Measurements from ENCODE around the gene KCNC2. TPM values are rescaled to one million over a fixed set of nuclear protein-coding genes. Genes with fewer than 3 reads are reported as not detected.
A peak's percentile ranks its signal among the peaks of the same experiment; 100 is the strongest.

The KCNC2 gene
- total RNA-seq = 1 to 10 TPM in 1 of 3 donors, under 1 TPM in 1, not detected in 1; 0.29 to 1.3 TPM

DNA sequence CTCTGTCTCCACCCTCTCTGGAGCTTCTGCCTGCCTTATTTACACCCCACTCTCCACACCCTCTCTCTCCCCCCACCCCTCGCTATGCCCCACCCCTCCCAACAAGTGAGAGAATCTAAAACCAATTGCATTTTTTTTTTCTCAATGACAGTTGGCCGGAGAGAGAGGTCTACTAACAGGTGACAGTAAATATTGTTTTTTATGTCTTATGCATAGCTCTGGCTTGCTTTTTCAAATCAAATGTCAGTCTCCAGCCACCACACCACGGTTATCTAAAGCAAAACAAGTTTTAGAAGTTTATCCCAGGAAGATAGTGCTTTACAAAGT lies at the start of gene KCNC2:
TSS of gene KCNC2 (minus strand) at position 28 of the 327 bp plus-strand sequence.
- Histone ChIP-seq H3K4me3 (peak within 1 kb of the TSS in 1 of 3 donors; percentile 57), H3K27me3 (peaks cover 4 to 46% of the 10 kb centered on the region in 2 donors), H3K36me3 (no peaks in the 10 kb centered on the region), H3K4me1 (no peaks in the 10 kb centered on the region), H3K9me3 (no peaks in the 10 kb centered on the region), H3K27ac (no peak within 1 kb of the TSS)
- TF ChIP-seq POLR2A (IDR thresholded peaks at IDR 0.05) (no peak), POLR2AphosphoS5 (IDR thresholded peaks at IDR 0.05) (no peak)
- TF ChIP-seq, protein P1, sequence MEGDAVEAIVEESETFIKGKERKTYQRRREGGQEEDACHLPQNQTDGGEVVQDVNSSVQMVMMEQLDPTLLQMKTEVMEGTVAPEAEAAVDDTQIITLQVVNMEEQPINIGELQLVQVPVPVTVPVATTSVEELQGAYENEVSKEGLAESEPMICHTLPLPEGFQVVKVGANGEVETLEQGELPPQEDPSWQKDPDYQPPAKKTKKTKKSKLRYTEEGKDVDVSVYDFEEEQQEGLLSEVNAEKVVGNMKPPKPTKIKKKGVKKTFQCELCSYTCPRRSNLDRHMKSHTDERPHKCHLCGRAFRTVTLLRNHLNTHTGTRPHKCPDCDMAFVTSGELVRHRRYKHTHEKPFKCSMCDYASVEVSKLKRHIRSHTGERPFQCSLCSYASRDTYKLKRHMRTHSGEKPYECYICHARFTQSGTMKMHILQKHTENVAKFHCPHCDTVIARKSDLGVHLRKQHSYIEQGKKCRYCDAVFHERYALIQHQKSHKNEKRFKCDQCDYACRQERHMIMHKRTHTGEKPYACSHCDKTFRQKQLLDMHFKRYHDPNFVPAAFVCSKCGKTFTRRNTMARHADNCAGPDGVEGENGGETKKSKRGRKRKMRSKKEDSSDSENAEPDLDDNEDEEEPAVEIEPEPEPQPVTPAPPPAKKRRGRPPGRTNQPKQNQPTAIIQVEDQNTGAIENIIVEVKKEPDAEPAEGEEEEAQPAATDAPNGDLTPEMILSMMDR (IDR thresholded peaks at IDR 0.05) = no peak
- no peak for DNase-seq (ENCODE audit: low spot score in 2 of 2)
- intact Hi-C loops (cut with DNase I; ENCODE audit: low total_unique reads) = no loop called here

DNA sequence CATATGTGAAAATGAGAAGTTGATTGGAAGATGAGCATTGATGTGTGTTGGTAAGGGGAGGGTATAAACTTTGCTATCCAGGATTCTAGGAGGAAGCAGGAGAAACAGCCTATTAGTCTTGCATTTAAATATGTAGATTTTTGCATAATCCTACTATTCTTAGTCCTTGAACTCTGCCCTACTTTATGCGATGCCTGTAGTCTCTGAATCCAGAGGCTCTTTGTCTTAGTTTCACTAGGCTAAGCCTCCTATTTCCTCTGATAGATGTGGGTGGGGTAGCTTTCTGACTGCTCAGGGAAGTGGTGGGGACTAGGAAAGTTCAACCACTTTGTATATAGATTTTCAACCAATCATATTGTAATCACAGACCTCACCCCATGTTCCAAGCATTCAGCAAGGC lies 49.5 kb upstream of the KCNC2 start:
- intact Hi-C loops (cut with DNase I; ENCODE audit: low total_unique reads) = no loop called here
- Histone ChIP-seq H3K4me1 (no peaks in the 10 kb centered on the region), H3K4me3 (no peak overlapping the region), H3K27me3 (no peaks in the 10 kb centered on the region), H3K9me3 (no peaks in the 10 kb centered on the region), H3K36me3 (no peaks in the 10 kb centered on the region), H3K27ac (no peak overlapping the region)
- no peak for DNase-seq (ENCODE audit: low spot score in 2 of 2)
- TF ChIP-seq, protein P1 (IDR thresholded peaks at IDR 0.05) = no peak
- TF ChIP-seq POLR2AphosphoS5 (IDR thresholded peaks at IDR 0.05) (no peak), POLR2A (IDR thresholded peaks at IDR 0.05) (no peak)

DNA sequence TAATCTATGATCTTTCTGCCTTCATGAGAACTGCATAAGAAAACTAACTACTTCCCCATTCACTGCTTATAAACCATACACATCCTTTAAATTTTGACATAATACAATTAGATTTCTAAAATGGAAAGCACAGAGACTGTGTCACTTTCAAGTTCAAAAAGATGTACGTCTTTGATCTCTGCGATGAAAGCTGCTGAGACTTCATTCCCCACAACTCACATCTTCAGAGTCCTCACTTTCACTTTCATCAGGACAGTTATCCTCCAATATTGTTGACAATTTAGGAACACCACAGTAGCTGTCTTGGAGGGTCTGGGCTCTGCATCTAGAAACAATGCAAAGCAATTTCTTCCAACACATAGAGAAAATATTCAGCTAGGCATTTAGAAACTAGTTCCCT lies 47.9 kb upstream of the KCNC2 start:
- Histone ChIP-seq H3K36me3 (no peaks in the 10 kb centered on the region), H3K9me3 (no peaks in the 10 kb centered on the region), H3K4me1 (no peaks in the 10 kb centered on the region), H3K27ac (no peak overlapping the region), H3K27me3 (no peaks in the 10 kb centered on the region), H3K4me3 (peak overlapping the region in 1 of 3 donors; percentile 25)
- intact Hi-C loops (cut with DNase I; ENCODE audit: low total_unique reads) = no loop called here
- TF ChIP-seq POLR2A (IDR thresholded peaks at IDR 0.05) (no peak), POLR2AphosphoS5 (IDR thresholded peaks at IDR 0.05) (no peak)
- TF ChIP-seq, protein P1 (IDR thresholded peaks at IDR 0.05) = no peak
- DNase-seq (ENCODE audit: low spot score in 2 of 2) = no peak

DNA sequence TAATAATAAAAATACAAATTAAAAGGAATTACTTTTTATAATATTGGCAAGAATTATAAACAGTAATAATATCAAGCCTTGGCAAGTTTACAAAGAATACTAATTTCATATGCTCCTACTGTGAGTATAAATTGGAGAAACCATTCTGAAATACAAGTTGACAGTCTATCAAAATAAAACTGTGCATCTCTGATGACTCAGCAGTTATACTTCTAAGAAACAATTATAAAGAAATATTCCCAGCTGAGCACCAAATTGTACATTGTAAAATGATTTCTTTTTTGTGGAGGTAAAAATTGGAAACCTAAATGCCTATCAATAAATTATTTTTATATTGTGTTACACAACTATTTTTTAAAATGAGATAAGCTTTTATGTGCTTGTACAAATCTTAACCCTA lies 35.5 kb upstream of the KCNC2 start:
- no peak overlapping the region for H3K4me3 ChIP-seq
- intact Hi-C loops (cut with DNase I; ENCODE audit: low total_unique reads) = no loop called here

DNA sequence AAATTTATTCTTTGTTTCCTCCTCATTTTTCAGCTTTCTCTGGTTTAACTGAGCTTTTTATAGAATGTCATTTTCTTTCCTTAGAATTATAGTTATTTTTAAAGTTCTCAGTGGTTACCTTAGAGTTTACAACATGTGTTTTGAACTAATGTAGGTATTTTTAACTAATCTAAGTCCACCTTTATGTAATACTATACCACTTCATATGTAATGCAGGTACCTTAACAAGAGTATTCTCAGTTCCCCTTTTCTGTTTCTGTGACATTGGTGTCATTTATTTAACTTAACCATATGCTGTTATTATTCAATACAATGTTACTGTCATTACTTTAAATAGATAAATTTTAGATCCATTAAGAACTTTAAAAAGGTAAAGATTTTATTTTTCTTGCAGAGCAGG lies 30.3 kb upstream of the KCNC2 start:
- DNase-seq (ENCODE audit: low spot score in 2 of 2) = no peak
- Histone ChIP-seq H3K4me3 (no peak overlapping the region), H3K4me1 (no peaks in the 10 kb centered on the region), H3K36me3 (no peaks in the 10 kb centered on the region), H3K27ac (no peak overlapping the region), H3K9me3 (peaks cover 0 to 3% of the 10 kb centered on the region in 2 donors), H3K27me3 (no peaks in the 10 kb centered on the region)
- intact Hi-C loops (cut with DNase I; ENCODE audit: low total_unique reads) = no loop called here
- TF ChIP-seq POLR2AphosphoS5 (IDR thresholded peaks at IDR 0.05) = no peak
- TF ChIP-seq, protein P1 (IDR thresholded peaks at IDR 0.05) = no peak
- TF ChIP-seq POLR2A (IDR thresholded peaks at IDR 0.05) = no peak

More for the DNA sequence above, 35.5 kb upstream of the KCNC2 start:
- Histone ChIP-seq H3K4me1 (no peaks in the 10 kb centered on the region), H3K27me3 (no peaks in the 10 kb centered on the region), H3K9me3 (peaks cover 0 to 3% of the 10 kb centered on the region in 2 donors), H3K27ac (no peak overlapping the region), H3K36me3 (no peaks in the 10 kb centered on the region)
- no peak for DNase-seq (ENCODE audit: low spot score in 2 of 2)
- TF ChIP-seq, protein P1 (IDR thresholded peaks at IDR 0.05) = no peak
- TF ChIP-seq POLR2AphosphoS5 (IDR thresholded peaks at IDR 0.05) = no peak
- no peak for TF ChIP-seq POLR2A (IDR thresholded peaks at IDR 0.05)
